Inferior parietal cortex (tissue), 1 donor: Measurements from ENCODE around the gene KRT27.
"Not testable (repeated sequence)": the region's sequence is repeated elsewhere in the genome, so short reads cannot be mapped to it uniquely, and the experiment has no call there.

Experiments used
- DNase-seq: peaks from one replicate; pipeline ENCODE4 v3.0.0-alpha.2; 2016; ENCODE audit errors: extremely low spot score

Gene KRT27, protein sequence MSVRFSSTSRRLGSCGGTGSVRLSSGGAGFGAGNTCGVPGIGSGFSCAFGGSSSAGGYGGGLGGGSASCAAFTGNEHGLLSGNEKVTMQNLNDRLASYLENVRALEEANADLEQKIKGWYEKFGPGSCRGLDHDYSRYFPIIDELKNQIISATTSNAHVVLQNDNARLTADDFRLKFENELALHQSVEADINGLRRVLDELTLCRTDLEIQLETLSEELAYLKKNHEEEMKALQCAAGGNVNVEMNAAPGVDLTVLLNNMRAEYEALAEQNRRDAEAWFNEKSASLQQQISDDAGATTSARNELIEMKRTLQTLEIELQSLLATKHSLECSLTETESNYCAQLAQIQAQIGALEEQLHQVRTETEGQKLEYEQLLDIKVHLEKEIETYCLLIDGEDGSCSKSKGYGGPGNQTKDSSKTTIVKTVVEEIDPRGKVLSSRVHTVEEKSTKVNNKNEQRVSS

DNA sequence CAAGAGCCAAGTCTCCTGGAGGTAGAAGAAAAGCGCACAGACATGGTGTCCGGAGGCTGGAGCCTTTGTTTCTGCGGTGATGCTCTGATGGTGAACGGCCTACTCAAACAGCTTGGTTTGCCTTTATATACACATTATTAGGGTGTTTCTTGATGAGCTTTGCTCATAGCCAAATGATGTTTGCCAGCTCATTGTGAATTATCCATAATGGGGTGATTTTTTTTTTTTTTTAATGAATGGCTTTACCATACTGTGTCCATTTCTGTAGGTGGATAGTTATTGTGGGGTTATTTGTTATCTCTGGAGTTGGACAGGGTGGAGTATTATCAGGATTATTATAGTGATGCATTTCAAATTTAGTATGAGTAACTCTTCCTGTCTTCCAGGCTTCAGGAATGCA lies at the start of gene KRT27:
KRT27 (minus strand) TSS at position 101 of the 400 bp plus-strand sequence; CDS start at position 44, 57 bp downstream.
- DNase-seq: no peak

DNA sequence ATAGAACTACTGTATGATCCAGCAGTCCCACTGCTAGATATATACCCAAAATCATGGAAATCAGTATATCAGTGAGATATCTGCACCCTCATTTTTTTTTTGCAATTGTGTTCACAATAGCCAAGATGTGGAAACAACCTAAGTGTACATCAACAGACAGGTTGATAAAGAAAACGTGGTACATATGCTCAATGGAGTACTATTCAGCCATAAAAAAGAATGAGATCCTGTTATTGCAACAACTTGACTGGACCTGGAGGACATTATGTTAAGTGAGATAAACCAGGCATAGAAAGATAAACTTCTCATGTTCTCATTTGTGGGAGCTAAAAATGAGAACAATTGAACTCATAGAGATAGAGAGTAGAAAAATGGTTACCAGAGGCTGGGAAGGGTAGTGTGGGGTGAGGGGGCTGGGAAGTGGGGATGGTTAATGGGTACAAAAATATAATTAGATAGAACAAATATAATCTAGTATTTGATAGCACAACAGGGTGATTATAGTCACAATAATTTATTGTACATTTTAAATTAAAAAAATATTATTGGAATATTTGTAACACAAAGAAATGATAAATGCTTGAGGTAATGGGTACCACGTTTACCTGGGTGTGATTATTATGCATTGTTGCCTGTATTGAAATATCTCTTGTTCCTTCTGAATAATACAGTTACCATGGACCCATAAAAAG lies 47.9 kb upstream of the KRT27 start:
- DNase-seq: no peak

DNA sequence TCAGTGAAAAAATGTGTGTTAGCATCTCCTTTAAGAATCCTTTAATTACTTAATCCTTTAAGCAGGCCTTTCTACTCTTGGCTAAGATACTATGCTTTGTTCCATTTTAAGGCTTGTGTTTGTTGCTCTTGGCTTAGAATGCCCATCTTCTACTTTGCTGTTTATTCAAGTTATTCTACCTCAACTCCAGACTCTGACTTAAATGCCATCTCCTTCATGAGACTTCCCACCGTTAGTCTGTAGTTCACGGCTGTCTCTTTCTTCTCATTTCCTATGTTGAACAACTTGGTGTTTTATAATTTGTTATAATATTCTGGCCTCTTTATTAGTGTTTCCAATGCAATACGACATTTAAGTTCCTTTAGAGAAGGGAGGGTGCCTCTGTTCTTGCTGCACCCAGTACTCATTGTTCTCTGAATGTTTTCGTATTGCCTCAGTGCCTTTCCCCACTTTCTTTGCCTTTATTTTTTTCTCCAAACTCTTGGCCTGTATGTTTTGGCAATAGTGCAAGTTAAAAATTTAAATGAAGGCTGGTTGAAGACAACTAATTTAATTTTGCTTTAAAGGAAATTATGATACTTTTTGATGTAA lies 46.2 kb upstream of the KRT27 start:
- no peak for DNase-seq

GRCh38 chr17:40827746-40828453 lies 45.5 kb upstream of the KRT27 start:
- peak; percentile 18 for DNase-seq

DNA sequence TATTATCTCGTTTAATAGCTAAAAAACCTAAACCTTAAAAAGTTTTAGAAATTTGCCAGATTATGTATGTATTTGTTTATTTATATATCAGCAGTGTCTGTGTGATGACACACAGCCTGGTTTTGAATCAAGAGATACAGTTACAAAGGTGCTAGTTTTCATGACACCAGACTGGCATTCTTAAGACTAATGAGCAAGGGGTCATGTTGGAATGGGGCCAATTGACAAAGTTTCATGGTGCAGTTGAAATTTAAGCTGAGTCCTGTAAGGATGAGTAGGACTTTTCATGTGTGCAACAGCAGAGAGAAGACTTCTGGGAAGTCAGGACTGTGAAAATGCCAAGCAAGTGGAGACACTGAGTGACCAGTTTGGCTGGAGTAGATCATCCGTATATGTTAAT lies 43.2 kb upstream of the KRT27 start:
- no peak for DNase-seq

DNA sequence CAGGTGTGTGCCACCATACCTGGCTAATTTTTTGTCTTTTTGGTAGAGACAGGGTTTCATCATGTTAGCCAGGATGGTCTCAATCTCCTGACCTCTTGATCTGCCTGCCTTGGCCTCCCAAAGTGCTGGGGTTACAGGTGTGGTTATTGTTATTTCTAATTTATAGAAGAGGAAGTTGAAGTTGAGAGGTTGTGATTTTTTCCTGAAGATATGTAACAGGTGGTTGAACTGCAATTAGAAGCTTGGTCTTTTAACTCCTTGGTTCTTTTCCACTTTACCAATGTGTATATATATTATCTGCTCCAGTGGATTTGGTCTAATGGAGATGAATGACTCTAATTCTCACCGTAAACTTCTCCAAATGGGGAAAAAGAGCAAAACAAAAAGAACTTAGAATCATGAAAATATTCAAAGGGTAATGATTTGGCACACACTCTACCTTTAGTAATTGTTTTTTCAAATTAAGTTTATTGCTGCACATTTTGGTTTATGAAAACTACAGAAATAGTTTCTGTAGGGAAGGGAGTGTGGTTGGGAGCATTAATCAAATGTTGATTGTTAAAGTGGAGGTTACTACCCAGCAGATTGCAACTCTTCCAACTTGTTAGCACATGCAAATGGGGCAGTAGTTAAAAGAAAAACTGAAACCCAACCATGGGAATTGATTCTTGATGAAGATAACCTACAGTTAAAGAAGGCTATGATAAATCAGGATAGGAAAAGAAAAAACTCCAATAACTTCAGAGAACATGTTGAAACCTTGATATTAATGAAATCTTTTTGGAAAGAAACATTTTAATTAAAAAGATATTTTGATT lies 41.9 kb upstream of the KRT27 start:
- no peak for DNase-seq

DNA sequence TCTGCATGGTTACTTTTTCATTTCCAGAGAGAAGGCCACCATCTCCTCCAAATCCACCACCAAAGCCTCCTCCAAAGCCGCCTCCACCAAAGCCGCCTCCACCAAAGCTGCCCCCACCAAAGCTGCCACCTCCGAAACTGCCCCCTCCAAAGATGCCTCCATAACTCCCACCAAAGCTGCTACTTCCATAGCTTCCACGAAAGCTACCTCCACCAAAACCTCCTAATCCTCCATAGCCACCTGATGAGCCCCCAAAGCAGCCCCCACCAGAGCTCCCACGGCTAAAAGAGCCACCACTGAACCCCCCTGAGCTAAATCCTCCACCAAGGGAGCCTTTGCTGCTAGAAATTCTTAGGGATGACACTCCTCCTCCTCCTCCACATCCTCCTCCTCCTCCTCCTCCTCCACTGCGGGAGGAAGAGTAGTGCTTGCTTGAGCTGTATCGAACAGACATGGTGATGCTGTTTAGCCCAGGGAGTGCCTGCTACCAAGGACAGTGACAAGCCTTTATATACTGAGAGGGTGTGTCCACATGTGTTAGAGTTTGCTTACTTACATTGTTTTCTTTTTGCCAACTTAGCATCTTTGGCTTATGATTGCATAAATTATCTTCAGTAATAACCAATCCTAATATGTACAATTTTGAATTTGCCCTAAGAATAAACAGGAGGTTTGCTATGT lies 39.9 kb upstream of the KRT27 start, which contains the start of gene KRT10:
KRT10 (minus strand) TSS at position 483 of the 681 bp plus-strand sequence; CDS start at position 454, 29 bp downstream.
- DNase-seq: no peak

GRCh38 chr17:40821536-40821935 lies 39.2 kb upstream of the KRT27 start:
- no peak for DNase-seq

- no peak for DNase-seq
Observed at GRCh38 chr17:40820228-40820838, 38.0 kb upstream of the KRT27 start.

DNA sequence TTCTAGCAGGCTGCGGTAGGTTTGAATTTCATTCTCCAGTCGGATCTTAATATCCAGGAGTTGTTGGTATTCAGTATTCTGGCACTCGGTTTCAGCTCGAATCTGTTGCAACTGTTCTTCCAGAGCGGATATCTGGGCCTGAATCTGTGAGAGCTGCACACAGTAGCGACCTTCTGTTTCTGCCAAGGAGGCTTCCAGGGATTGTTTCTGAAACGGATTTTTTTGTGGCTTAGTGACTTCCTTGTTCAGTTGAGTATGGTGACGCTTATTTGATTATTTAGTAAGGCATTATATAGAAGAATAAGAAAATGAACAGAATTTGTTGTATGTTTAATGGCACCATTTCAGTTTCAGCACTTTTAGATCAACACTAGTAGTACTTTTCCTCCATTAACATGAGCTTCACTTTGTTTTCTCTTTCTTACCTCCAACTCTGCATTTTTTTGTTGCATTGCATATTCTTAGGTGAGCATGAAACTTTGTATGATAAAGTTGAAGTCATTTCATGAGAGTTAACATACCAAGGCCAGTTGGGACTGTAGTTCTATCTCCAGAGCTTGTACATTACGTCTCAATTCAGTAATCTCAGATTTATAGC lies 37.3 kb upstream of the KRT27 start:
- DNase-seq: no peak

- DNase-seq: peak; percentile 76
Observed at GRCh38 chr17:40818733-40819527, 36.6 kb upstream of the KRT27 start.

DNA sequence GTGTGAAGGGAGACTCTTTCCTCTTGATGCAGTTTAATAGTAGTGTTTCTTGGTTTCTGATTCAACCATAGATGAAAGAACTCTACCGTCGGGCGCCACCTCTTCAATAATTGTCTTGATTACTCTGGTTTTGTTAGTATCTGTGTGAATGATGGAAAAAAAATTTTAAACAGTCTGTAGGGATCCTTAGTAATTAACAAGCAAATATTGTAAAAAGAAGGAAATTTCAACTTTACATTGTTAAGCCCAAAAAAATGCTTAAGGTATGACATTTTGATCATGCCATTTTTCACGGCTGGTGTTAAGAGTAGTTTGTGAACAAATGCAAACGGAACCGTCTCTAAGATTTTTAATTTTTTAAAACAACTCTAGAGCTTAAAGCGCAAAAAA lies 36.0 kb upstream of the KRT27 start:
- peak; percentile 47 for DNase-seq

DNA sequence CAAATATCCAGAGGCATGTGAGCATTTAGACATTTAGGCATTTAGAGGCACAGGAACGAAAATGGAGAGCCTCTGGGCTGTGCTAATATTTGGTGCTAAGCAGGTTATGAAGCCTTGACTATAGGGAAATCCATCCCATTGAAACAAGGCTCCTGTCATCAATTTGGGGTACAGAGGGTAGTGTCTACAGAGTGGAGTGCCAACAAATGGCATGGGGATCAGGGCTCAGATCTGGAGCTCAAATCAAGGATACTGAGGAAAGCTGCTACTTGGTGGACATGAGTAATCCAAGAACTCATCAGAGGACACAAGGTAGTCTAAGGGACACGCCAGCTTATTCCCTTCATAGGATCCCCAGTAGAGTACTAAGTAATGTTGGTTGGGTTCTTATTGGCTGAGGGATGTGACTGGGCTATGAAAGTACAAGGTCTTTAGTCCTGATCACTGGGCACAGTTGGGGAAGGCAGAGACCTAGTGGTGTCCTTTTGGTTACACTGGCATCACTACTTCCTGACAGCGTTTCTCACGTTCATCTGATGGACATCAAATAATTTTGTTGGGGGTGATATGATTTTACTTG lies 34.8 kb upstream of the KRT27 start:
- no peak for DNase-seq

- DNase-seq: no peak
Observed at GRCh38 chr17:40816569-40816968, 34.2 kb upstream of the KRT27 start.

DNA sequence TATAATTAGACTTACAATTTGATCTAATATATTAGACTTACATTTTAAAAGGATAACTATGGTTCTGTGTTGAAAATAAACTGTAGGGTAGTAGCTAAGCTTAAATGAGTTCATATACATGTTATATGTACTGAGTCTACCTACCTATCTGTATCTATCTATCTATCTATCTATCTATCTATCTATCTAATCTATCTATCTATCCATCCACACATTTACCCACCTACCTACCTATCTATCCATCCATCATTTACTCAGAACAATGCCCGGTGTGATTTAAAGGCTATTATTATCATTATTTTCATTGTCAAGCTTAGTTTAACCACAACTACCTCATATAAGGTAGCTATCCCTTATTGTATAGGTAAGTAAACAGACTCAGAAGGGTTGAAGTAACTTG lies 33.0 kb upstream of the KRT27 start:
- DNase-seq: no peak

DNA sequence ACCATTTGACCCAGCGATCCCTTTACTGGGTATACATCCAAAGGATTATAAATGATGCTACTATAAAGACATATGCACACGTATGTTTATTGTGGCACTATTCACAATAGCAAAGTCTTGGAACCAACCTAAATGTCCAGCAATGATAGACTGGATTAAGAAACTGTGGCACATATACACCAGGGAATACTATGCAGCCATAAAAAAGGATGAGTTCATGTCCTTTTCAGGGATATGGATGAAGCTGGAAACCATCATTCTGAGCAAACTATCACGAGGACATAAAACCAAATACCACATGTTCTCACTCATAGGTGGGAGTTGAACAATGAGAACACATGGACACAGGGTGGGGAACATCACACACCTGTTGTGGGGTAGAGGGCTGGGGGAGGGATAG lies 32.3 kb upstream of the KRT27 start:
- DNase-seq: not testable (repeated sequence)

- no peak for DNase-seq
Observed at GRCh38 chr17:40813804-40814203, 31.5 kb upstream of the KRT27 start.

DNA sequence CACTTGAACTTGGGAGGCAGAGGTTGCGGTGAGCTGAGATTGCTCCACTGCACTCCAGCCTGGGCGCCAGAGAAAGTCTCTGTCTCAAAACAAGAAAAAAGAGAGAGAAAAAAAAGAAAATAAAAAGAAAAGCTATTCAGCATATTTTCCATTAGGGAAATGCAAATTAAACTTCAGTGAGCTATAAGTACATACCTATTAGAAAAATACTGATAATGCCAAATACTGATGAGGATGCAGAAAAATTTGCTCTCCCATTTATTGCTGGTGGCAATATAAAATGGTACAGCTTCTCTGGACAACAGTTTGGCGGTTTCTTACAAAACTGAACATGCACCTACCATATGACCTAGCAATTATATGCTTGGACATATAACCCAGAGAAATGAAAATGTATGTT lies 30.3 kb upstream of the KRT27 start:
- DNase-seq: no peak
